Measurements from ENCODE around the gene ATP5F1C.

GRCh38 chr10:7857262-7857661 lies 69.3 kb downstream of the ATP5F1C start:
- TF ChIP-seq, protein P1, sequence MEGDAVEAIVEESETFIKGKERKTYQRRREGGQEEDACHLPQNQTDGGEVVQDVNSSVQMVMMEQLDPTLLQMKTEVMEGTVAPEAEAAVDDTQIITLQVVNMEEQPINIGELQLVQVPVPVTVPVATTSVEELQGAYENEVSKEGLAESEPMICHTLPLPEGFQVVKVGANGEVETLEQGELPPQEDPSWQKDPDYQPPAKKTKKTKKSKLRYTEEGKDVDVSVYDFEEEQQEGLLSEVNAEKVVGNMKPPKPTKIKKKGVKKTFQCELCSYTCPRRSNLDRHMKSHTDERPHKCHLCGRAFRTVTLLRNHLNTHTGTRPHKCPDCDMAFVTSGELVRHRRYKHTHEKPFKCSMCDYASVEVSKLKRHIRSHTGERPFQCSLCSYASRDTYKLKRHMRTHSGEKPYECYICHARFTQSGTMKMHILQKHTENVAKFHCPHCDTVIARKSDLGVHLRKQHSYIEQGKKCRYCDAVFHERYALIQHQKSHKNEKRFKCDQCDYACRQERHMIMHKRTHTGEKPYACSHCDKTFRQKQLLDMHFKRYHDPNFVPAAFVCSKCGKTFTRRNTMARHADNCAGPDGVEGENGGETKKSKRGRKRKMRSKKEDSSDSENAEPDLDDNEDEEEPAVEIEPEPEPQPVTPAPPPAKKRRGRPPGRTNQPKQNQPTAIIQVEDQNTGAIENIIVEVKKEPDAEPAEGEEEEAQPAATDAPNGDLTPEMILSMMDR (conservative IDR thresholded peaks at IDR 0.05; ENCODE audit: low read depth, low read length), result no peak
- TF ChIP-seq EZH2 (IDR thresholded peaks at IDR 0.05; ENCODE audit: low read length, unreplicated experiment) (no peak), EZH2phosphoT487 (IDR thresholded peaks at IDR 0.05; ENCODE audit: borderline replicate concordance, low read length) (no peak)
